ENCODE measurements around the gene ANKRD44. TPM values are rescaled to one million over a fixed set of nuclear protein-coding genes. Genes with fewer than 3 reads are reported as not detected.

ANKRD44 gene
- total RNA-seq, 1 donor from 2014 or later: 4.0 TPM

DNA sequence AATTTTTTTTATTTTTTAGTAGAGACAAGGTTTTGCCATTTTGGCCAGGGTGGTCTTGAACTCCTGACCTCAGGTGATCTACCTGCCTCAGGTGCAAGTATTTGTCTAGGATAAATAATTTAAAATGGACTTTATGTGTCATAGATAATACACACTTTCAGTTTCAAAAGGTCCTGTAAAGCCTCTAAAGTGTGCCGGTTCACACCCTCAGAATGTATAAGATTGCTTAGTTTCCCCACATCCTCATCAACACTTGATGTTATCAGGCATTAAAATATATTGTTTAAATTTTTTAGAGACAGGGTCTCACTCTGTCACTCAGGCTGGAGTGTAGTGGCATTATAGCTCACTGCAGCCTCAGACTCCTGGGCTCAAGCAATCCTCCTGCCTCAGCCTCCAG lies 170.5 kb downstream of the ANKRD44 start:
- Mint-ChIP-seq H3K4me1 (ENCODE audit: low read depth) (peaks cover 13% of the 10 kb centered on the region), H3K27me3 (peaks cover 7% of the 10 kb centered on the region), H3K4me3 (ENCODE audit: low read depth) (no peak overlapping the region), H3K27ac (no peak overlapping the region), H3K36me3 (ENCODE audit: insufficient read depth) (peaks cover 2% of the 10 kb centered on the region), H3K9me3 (ENCODE audit: low read depth) (peaks cover 5% of the 10 kb centered on the region)
- DNase-seq (ENCODE audit: low spot score, unreplicated experiment): no peak
- TF ChIP-seq, protein P1, sequence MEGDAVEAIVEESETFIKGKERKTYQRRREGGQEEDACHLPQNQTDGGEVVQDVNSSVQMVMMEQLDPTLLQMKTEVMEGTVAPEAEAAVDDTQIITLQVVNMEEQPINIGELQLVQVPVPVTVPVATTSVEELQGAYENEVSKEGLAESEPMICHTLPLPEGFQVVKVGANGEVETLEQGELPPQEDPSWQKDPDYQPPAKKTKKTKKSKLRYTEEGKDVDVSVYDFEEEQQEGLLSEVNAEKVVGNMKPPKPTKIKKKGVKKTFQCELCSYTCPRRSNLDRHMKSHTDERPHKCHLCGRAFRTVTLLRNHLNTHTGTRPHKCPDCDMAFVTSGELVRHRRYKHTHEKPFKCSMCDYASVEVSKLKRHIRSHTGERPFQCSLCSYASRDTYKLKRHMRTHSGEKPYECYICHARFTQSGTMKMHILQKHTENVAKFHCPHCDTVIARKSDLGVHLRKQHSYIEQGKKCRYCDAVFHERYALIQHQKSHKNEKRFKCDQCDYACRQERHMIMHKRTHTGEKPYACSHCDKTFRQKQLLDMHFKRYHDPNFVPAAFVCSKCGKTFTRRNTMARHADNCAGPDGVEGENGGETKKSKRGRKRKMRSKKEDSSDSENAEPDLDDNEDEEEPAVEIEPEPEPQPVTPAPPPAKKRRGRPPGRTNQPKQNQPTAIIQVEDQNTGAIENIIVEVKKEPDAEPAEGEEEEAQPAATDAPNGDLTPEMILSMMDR (IDR thresholded peaks at IDR 0.05; ENCODE audit: unreplicated experiment): no peak

DNA sequence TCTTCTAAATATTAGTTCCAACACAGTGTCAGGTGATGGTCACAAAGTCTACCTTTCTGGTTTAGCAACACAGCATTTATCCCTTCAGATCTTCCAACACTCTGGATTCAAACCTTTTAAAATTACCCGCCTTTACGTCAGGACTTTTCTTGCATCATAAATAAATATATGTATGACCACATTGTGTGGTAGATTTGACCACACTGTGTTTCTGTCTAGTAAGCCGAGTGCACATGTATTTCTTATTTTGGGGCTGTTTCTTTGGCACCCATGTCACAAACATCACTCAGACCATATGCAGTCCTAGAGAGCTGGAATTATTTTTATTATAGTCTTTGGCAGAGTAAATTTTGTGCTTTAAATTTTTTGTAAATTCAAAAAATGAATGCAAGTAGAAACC lies 172.1 kb downstream of the ANKRD44 start:
- Mint-ChIP-seq H3K27ac (no peak overlapping the region), H3K9me3 (ENCODE audit: low read depth) (peaks cover 5% of the 10 kb centered on the region), H3K4me1 (ENCODE audit: low read depth) (peaks cover 14% of the 10 kb centered on the region), H3K36me3 (ENCODE audit: insufficient read depth) (peaks cover 2% of the 10 kb centered on the region), H3K4me3 (ENCODE audit: low read depth) (no peak overlapping the region), H3K27me3 (peaks cover 7% of the 10 kb centered on the region)
- no peak for DNase-seq (ENCODE audit: low spot score, unreplicated experiment)
- TF ChIP-seq, protein P1 (IDR thresholded peaks at IDR 0.05; ENCODE audit: unreplicated experiment): no peak

DNA sequence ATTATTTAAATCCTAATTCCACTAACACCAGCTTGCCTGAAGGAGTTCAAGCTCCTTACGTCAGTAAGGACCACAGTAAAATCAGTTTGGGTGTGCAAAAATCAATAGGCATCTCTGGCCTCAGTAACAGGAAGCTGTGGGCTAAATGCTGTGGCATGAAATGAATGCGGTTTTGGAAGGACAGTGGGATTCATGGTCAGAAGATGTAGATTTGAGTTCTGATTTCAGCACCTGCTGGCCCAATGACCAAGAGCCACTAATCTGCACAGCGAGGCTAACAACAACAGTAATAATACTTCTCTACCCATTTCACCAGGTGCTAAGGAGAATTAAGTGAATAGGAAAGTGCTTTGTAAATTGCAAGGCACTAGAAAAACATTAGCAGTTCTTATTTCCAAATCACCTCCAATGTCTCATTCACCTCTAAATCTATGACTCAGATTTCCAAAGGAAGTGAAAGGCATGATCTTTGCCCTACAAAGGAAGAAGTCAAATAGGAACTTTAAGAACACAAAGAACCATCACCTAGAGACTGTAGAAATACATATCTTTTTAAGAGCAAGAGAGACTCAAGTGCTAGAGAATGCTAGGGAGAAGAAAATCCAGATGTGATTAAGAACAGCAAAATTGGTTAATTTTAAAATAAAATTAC lies 172.6 kb downstream of the ANKRD44 start:
- DNase-seq (ENCODE audit: low spot score, unreplicated experiment): no peak
- Mint-ChIP-seq H3K27ac (no peak overlapping the region), H3K4me3 (ENCODE audit: low read depth) (no peak overlapping the region), H3K4me1 (ENCODE audit: low read depth) (peaks cover 14% of the 10 kb centered on the region), H3K27me3 (peaks cover 7% of the 10 kb centered on the region), H3K36me3 (ENCODE audit: insufficient read depth) (peaks cover 2% of the 10 kb centered on the region), H3K9me3 (ENCODE audit: low read depth) (peaks cover 5% of the 10 kb centered on the region)
- TF ChIP-seq, protein P1 (IDR thresholded peaks at IDR 0.05; ENCODE audit: unreplicated experiment): no peak

DNA sequence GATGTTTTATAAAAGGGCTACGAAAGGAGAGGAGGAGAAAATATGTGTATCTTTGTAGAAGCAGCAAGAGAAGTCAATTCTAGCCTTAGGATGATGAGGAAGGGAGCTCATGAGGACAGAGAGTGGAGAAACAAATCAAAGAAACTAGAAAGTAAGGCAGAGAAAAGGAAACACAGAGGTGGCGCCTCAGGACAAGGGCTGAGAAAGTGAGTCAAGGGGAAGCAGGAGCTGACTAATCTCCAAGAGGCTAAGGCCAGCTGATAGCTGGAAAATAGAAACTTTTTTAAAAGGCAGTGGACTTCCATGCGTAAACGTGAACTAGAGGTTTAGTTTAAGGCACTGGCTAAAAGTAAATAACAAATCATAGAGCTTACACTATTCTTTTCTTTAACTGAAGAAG lies 173.3 kb downstream of the ANKRD44 start:
- Mint-ChIP-seq H3K27me3 (peaks cover 7% of the 10 kb centered on the region), H3K36me3 (ENCODE audit: insufficient read depth) (peaks cover 2% of the 10 kb centered on the region), H3K27ac (no peak overlapping the region), H3K9me3 (ENCODE audit: low read depth) (peaks cover 5% of the 10 kb centered on the region), H3K4me1 (ENCODE audit: low read depth) (peaks cover 14% of the 10 kb centered on the region), H3K4me3 (ENCODE audit: low read depth) (no peak overlapping the region)
- TF ChIP-seq, protein P1 (IDR thresholded peaks at IDR 0.05; ENCODE audit: unreplicated experiment): no peak
- DNase-seq (ENCODE audit: low spot score, unreplicated experiment): no peak

DNA sequence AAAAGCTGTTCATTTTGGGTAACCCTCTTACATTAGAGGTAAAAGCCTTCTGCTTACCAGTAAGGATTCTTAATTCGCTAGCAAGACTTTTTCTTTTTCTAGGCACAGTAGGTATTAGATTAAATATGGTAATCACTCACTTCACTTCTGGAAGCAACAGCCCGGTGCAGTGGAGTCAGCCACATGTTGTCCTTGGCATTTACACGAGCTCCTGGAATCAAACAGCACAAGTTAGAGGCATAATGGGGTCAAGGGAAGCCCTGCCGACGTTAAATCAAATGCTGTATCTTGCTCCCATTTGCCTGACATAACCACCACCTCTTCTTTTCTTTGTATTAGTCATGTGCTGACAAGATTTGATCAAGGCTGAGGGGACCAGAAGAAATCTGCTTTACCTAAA lies 174.1 kb downstream of the ANKRD44 start:
- Mint-ChIP-seq H3K36me3 (ENCODE audit: insufficient read depth) (peaks cover 2% of the 10 kb centered on the region), H3K4me1 (ENCODE audit: low read depth) (peaks cover 14% of the 10 kb centered on the region)
- TF ChIP-seq, protein P1 (IDR thresholded peaks at IDR 0.05; ENCODE audit: unreplicated experiment): no peak

More for the DNA sequence above, 174.1 kb downstream of the ANKRD44 start:
- no peak for DNase-seq (ENCODE audit: low spot score, unreplicated experiment)
- Mint-ChIP-seq H3K27me3 (peaks cover 7% of the 10 kb centered on the region), H3K4me3 (ENCODE audit: low read depth) (no peak overlapping the region), H3K27ac (no peak overlapping the region), H3K9me3 (ENCODE audit: low read depth) (peaks cover 5% of the 10 kb centered on the region)
